Mesodermal cell (in vitro differentiated cells): ENCODE data around the gene SERPINE1.
"Not testable (repeated sequence)": the region's sequence is repeated elsewhere in the genome, so short reads cannot be mapped to it uniquely, and the experiment has no call there.

Experiments used
- H3K27ac ChIP-seq: 2 replicates; pipeline ENCODE4 v1.7.0; 2013; ENCODE audit warnings: mild to moderate bottlenecking, low read depth, low read length, moderate library complexity; ENCODE audit not compliant: severe bottlenecking
- H3K36me3 ChIP-seq: 2 replicates; pipeline ENCODE4 v1.7.1; 2013; ENCODE audit warnings: mild to moderate bottlenecking, low read length, moderate library complexity; ENCODE audit not compliant: control insufficient read depth, insufficient read depth
- H3K4me1 ChIP-seq: one replicate; pipeline ENCODE4 v1.7.1; 2013; ENCODE audit warnings: mild to moderate bottlenecking, low read length; ENCODE audit not compliant: insufficient read depth, control insufficient read depth, poor library complexity, severe bottlenecking
- H3K4me3 ChIP-seq: 2 replicates; pipeline ENCODE4 v1.7.0; 2013; ENCODE audit warnings: low read length, control low read depth, mild to moderate bottlenecking; ENCODE audit not compliant: insufficient read depth, poor library complexity, severe bottlenecking; ENCODE audit errors: extremely low read depth
- H3K9me3 ChIP-seq: 2 replicates; pipeline ENCODE4 v1.7.1; 2013; ENCODE audit warnings: mild to moderate bottlenecking, low read length, moderate library complexity; ENCODE audit not compliant: control insufficient read depth
- WGBS, 2 experiments: methylation state at CpG; one replicate each; pipeline ENCODE4 v1.1.5; 2013; ENCODE audit warnings: missing lambda C conversion rate in 2 of 2; ENCODE audit not compliant: insufficient coverage in 2 of 2; 5-methylcytosine and 5-hydroxymethylcytosine counted together

The SERPINE1 gene

DNA sequence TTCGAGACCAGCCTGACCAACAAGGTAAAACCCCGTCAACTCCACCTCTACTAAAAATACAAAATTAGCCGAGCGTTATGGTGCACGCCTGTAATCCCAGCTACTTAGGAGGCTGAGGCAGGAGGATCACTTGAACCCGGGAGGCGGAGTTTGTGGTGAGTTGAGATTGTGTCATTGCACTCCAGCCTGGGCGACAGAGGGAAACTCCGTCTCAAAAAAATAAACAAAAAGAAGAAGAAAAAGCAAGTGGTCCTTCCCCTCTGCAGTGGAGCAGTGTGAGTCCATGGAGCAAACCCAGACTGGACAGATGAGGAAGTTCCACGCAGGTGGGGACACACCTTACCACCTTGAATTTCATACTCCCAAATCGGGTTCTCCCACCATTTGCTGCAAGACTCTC, 13.1 kb upstream of the SERPINE1 start:
- Histone ChIP-seq H3K4me3 (no peak overlapping the region), H3K9me3 (no peaks in the 10 kb centered on the region)
- WGBS, 2 experiments: 84 to 86% methylated on average over 6 to 10 of the region's 11 CpGs

DNA sequence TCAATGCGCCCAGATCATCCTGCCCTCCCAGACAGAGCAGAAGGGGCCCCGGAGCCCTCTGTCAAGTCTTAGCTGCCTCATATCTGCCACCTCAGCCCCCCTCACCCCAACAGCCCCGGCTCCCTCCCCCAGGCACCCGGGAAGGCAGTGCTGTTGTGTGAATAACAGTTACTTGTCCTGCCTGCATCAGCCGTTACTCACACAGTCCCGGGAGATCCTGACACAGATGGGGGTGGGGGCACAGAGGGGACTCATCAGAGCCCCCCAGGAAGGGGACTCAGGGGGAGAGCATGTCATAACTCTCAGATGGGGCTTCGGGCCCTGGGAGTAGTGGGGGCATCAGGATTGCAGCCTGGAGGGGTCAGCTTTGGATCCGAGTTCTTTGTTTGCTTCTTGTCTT, 12.4 kb upstream of the SERPINE1 start:
- no peak overlapping the region for H3K27ac ChIP-seq
- 40 to 65% methylated on average over 2 to 5 of the region's 8 CpGs for WGBS, 2 experiments
- H3K4me1 ChIP-seq: peaks cover 32% of the 10 kb centered on the region
- no peak overlapping the region for H3K4me3 ChIP-seq
- H3K36me3 ChIP-seq: no peaks in the 10 kb centered on the region
- no peaks in the 10 kb centered on the region for H3K9me3 ChIP-seq

More for the DNA sequence above, 13.1 kb upstream of the SERPINE1 start:
- Histone ChIP-seq H3K27ac (no peak overlapping the region), H3K4me1 (peaks cover 32% of the 10 kb centered on the region), H3K36me3 (no peaks in the 10 kb centered on the region)

DNA sequence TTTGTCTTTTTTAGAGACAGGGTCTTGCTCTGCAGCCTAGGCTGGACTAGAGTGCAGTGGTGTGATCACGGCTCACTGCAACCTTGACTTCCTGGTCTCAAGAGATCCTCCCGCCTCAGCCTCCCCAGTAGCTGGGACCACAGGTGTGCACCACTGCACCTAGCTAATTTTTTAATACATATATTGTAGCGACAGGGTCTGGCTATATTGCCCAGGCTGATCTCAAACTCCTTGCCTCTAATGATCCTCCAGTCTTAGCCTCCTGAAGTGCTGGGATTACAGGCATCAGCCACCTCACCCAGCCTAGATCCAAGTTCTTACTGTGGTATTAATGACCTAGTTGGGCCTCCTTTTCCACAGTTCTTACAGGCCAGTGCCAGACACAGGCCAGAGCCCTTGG, 11.7 kb upstream of the SERPINE1 start:
- H3K9me3 ChIP-seq: no peaks in the 10 kb centered on the region
- H3K36me3 ChIP-seq: no peaks in the 10 kb centered on the region
- no peak overlapping the region for H3K27ac ChIP-seq
- no peak overlapping the region for H3K4me3 ChIP-seq
- 89% methylated on average over 2 to 3 of the region's 3 CpGs for WGBS, 2 experiments
- H3K4me1 ChIP-seq: peaks cover 38% of the 10 kb centered on the region

DNA sequence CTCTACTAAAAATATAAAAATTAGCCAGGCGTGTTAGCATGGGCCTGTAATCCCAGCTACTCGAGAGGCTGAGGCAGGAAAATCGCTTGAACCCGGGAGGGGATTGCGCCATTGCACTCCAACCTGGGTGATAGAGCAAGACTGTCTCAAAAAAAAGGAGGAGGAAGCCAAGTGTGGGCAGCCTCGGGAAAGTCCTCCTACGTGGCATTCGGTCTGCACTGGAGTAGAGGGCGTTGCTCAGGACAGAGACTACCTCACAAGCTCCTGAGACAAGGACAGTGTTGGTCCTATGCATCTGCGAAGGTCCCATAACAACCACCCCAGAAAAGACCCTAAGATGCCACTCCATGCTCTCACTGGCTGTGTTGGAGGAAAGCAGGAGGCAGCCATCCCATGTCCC, 10.0 kb upstream of the SERPINE1 start:
- no peaks in the 10 kb centered on the region for H3K36me3 ChIP-seq
- no peak overlapping the region for H3K4me3 ChIP-seq
- H3K27ac ChIP-seq: peak overlapping the region; percentile 88
- peaks cover 49% of the 10 kb centered on the region for H3K4me1 ChIP-seq
- no peaks in the 10 kb centered on the region for H3K9me3 ChIP-seq
- WGBS, 2 experiments: 79 to 94% methylated on average over 7 to 10 of the region's 10 CpGs

DNA sequence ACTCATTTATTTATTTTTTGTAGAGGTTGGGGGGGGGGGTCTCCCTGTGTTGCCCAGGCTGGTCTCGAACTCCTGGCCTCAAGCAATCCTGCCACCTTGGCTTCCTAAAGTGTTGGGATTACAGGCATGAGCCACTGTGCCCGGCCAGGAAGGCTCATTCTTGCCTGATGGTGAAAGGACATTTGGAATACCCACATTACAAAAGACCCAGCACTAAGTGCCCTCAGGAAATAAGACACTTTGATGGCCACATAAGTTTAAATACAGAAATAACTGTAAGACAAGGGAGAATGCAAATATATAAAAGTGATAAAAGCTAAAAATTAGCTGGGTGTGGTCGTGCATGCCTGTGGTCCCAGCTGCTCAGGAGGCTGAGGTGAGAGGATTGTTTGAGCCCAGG, 8.0 kb upstream of the SERPINE1 start:
- WGBS, 2 experiments: 100% methylated on average over 1 of the region's 3 CpGs
- Histone ChIP-seq H3K4me1 (peaks cover 60% of the 10 kb centered on the region), H3K27ac (peak overlapping the region; percentile 90), H3K36me3 (no peaks in the 10 kb centered on the region), H3K4me3 (no peak overlapping the region), H3K9me3 (no peaks in the 10 kb centered on the region)

DNA sequence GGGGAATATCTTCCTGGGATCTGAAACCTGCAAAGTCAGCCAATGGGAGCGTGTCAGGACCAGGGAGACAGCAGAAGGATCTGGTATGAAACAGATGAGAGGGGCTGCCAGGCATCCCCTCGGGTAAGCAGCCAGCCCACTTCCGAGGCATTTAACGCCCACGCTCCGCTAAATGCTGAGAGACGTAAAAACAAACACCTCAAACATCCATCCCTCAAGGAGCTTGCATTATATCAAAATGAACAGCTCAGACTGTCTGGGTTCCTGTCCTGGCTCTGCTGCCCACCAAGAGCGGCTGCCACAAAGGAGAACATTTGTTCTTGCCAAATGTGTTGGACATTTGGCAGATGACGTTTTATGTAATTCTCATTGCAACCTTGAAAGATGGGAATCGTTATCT, 7.0 kb upstream of the SERPINE1 start:
- peak overlapping the region; percentile 78 for H3K27ac ChIP-seq
- H3K36me3 ChIP-seq: no peaks in the 10 kb centered on the region
- H3K9me3 ChIP-seq: no peaks in the 10 kb centered on the region
- 73 to 82% methylated on average over 4 to 9 of the region's 10 CpGs for WGBS, 2 experiments
- H3K4me1 ChIP-seq: peaks cover 60% of the 10 kb centered on the region
- H3K4me3 ChIP-seq: no peak overlapping the region

DNA sequence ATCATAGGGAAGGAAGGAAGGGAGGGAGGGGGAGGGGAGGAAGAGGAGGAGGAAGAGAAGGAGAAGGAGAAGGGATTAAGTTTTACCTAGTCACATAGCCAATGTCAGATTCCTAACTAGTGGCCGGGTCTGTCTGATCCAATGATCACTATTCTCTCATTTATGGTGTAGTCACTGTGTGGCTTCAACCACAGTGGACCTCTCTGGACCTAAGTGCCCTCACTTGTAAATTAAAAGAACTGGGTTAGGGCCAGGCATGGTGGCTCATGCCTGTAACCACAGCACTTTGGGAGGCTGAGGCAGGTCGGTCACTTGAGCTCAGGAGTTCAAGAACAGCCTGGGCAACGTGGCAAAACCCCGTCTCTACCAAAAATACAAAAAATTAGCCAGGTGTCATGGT, 6.6 kb upstream of the SERPINE1 start:
- Histone ChIP-seq H3K9me3 (no peaks in the 10 kb centered on the region), H3K36me3 (no peaks in the 10 kb centered on the region), H3K4me3 (no peak overlapping the region), H3K27ac (peak overlapping the region; percentile 78), H3K4me1 (peaks cover 65% of the 10 kb centered on the region)
- 90 to 100% methylated on average over 1 to 2 of the region's 4 CpGs for WGBS, 2 experiments

DNA sequence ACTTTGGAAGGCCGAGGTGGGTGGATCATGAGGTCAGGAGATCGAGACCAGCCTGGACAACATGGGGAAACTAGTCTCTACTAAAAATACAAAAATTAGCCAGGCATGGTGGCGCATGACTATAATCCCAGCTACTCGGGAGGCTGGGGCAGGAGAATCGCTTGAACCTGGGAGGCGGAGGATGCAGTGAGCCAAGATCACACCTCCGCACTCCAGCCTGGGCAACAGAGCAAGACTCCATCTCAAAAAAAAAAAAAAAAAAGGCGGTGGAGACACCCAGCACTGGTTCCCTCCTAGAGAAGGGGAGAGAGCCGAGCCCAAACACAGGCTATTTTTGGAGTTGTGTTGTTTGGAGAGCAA, 5.3 kb upstream of the SERPINE1 start:
- 82 to 87% methylated on average over 2 to 3 of the region's 9 CpGs for WGBS, 2 experiments
- H3K36me3 ChIP-seq, H3K9me3 ChIP-seq, H3K4me3 ChIP-seq: not testable (repeated sequence)
- H3K4me1 ChIP-seq: peaks cover 72% of the 10 kb centered on the region
- H3K27ac ChIP-seq: peak overlapping the region; percentile 98

DNA sequence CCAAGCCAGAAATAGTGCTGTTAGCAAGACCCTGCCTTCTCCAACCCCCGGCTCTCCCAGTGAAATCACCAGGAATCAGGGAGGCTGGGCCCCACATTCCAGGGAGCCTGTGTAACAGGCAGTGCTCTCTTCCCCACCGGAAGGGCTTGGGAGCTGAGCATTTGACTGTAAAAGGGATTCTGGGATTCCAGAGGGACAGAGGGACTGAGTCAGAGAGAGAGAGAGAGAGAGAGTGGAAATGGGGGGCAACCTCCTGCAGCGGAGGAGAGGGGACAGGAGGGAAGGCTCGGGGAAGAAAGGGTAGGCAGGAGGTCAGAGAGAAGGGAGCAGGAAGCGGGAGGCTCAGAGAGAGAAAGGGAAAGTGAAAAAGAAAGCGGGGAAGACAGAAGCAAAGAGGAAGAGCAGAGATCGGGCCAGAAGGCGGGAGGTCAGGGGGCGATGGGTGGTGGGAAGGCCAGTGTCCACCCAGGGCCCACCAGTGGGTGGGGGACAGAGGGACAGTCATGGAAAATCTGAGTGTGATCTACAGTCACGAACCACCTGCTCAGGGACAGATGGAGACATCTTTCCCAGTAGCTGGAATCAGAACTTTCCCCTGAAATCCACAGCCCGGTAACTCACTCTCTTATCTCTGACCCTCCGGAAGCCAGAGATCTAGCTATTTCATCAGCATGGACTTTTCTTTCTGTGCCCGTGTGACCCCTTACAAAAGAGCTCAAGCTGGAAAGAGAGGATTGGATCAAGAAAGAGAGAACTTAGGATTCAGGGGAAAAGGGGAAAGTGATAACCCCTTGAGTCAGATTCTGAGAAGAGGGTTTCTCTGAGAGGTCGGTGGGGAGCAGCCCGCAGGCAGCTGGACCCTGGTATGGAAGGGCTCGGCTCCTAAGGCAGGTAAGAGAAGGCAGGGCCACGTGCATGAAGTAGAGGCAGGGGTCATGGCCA, 4.6 kb upstream of the SERPINE1 start:
- H3K9me3 ChIP-seq: no peaks in the 10 kb centered on the region
- WGBS, 2 experiments: 48 to 50% methylated on average over 13 to 15 of the region's 17 CpGs
- H3K27ac ChIP-seq: peak overlapping the region; percentile 98
- no peaks in the 10 kb centered on the region for H3K36me3 ChIP-seq
- H3K4me3 ChIP-seq: no peak overlapping the region
- H3K4me1 ChIP-seq: peaks cover 67% of the 10 kb centered on the region

DNA sequence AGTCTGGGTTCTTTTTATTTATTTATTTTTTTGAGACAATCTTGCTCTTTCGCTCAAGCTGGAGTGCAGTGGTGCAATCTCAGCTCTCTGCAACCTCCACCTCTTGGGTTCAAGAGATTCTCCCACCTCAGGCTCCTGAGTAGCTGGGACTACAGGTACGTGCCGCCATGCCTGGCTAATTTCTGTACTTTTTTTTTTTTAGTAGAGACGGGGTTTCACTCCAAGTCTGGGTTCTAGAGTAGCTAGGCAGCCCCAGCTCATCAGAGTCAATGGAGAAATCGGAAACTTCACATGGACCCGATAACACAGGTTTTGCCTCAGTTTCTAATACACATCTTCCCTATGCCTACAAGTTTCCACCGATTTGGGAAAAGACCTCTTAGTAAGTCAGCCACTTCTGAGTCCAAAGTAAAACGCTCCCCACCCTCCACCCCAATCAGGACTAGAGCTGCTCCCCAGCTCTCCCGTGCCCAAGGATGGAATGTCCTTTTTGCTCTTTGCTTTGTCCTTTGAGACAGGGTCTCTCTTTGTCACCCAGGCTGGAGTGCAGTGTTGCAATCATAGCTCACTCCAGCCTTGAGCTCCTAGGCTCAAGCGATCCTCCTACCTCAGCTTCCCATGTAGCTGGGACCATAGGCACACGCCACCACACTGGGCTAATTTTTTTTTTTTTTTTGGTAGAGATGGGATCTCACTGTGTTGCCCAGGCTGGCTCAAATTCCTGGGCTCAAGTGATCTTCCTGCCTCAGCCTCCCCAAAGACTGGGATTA, 3.8 kb upstream of the SERPINE1 start:
- 89 to 92% methylated on average over 7 to 9 of the region's 11 CpGs for WGBS, 2 experiments
- Histone ChIP-seq H3K4me1 (peaks cover 64% of the 10 kb centered on the region), H3K9me3 (no peaks in the 10 kb centered on the region), H3K27ac (peak overlapping the region; percentile 98), H3K4me3 (no peak overlapping the region), H3K36me3 (peaks cover 2% of the 10 kb centered on the region)

DNA sequence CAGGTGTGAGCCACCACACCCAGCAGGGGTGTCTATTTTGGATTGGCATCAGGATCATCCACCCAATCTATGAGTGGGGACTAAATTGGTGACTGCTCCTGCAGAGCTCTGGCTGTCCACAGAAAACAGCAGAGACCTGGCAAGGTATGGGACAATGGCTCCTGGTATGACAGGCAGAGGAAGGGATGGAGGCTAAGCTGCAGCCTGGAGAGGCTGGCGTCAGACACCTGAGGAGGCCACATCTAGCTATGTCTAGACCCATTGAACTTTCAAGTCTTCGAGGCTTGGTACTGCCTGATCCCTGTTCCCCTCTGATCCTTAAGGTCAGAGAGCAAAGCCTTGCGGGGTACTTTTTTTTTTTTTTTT, 3.2 kb upstream of the SERPINE1 start:
- no peaks in the 10 kb centered on the region for H3K9me3 ChIP-seq
- peak overlapping the region; percentile 39 for H3K27ac ChIP-seq
- H3K36me3 ChIP-seq: peaks cover 8% of the 10 kb centered on the region
- peaks cover 64% of the 10 kb centered on the region for H3K4me1 ChIP-seq
- 95 to 96% methylated on average over 2 of the region's 3 CpGs for WGBS, 2 experiments
- no peak overlapping the region for H3K4me3 ChIP-seq
